K562 (cell line): ENCODE results near the gene PRUNE1. TPM values are rescaled to one million over a fixed set of nuclear protein-coding genes. Genes with fewer than 3 reads are reported as not detected.
A peak's percentile ranks its signal among the peaks of the same experiment; 100 is the strongest.

Source experiments
- ATF6 ChIP-seq: sonication (generic); formaldehyde crosslinking; IDR thresholded peaks from 2 replicates; pipeline ENCODE4 v1.4.0; 2020; ENCODE audit warnings: mild to moderate bottlenecking, missing genetic modification reagents
- BMI1 ChIP-seq: fragments of 150-350 bp; IDR thresholded peaks from 2 replicates; pipeline ENCODE4 v1.6.1; 2014; ENCODE audit warnings: low read length
- FIP1L1 ChIP-seq: fragments of 200-400 bp; formaldehyde crosslinking; IDR thresholded peaks from 2 replicates; pipeline ENCODE4 v1.6.1; 2018; ENCODE audit warnings: mild to moderate bottlenecking, low read depth, low read length; ENCODE audit not compliant: poor library complexity, severe bottlenecking
- FOXJ3 ChIP-seq: sonication (generic); formaldehyde crosslinking; IDR thresholded peaks from 2 replicates; pipeline ENCODE4 v1.4.0; 2020; ENCODE audit warnings: mild to moderate bottlenecking, missing genetic modification reagents
- MCM5 ChIP-seq: fragments of 450-650 bp; IDR thresholded peaks from 2 replicates; pipeline ENCODE4 v1.6.1; 2016; ENCODE audit warnings: low read depth
- POLR2AphosphoS5 ChIP-seq: IDR thresholded peaks from 2 replicates; pipeline ENCODE4 v1.6.1; 2011; ENCODE audit warnings: mild to moderate bottlenecking, low read depth, low read length, moderate library complexity; ENCODE audit not compliant: control insufficient read depth, insufficient read depth
- RAD21 ChIP-seq, 2 experiments: fragments of 250-450 bp in 1 of 2; fragments of 450-650 bp in 1 of 2; sonication (Bioruptor Pico) in 1 of 2; formaldehyde crosslinking in 1 of 2; IDR thresholded peaks in 1 of 2; conservative IDR thresholded peaks in 1 of 2; 2 replicates each; pipeline versions ENCODE4 v1.4.0 to v1.8.0; 2020 to 2022; ENCODE audit warnings: mild to moderate bottlenecking in 2 of 2, moderate library complexity in 1 of 2
- RHOXF2B ChIP-seq: fragments of 250-450 bp; sonication (Bioruptor Pico); conservative IDR thresholded peaks from 2 replicates; pipeline ENCODE4 v1.5.1; 2021
- RREB1 ChIP-seq: fragments of 250-450 bp; sonication (Bioruptor Pico); IDR thresholded peaks from 2 replicates; pipeline ENCODE4 v1.4.0; 2020
- TFAM ChIP-seq: fragments of 250-450 bp; sonication (Bioruptor Pico); conservative IDR thresholded peaks from 2 replicates; pipeline ENCODE4 v1.5.0; 2021; ENCODE audit warnings: mild to moderate bottlenecking, moderate library complexity
- XRCC5 ChIP-seq: fragments of 200-400 bp; formaldehyde crosslinking; IDR thresholded peaks from 2 replicates; pipeline ENCODE4 v1.6.1; 2017; ENCODE audit warnings: low read depth, mild to moderate bottlenecking, low read length
- ZFPM2 ChIP-seq: fragments of 250-450 bp; sonication (Bioruptor Pico); IDR thresholded peaks from 2 replicates; pipeline ENCODE4 v1.5.1; 2022; ENCODE audit warnings: mild to moderate bottlenecking
- ZNF274 ChIP-seq: IDR thresholded peaks from 2 replicates; pipeline ENCODE4 v1.6.1; 2011; ENCODE audit warnings: low read depth, mild to moderate bottlenecking, low read length, moderate library complexity, borderline replicate concordance
- ZNF408 ChIP-seq: fragments of 250-450 bp; sonication (Bioruptor Pico); IDR thresholded peaks from 2 replicates; pipeline ENCODE4 v1.4.0; 2020; ENCODE audit warnings: low read depth, mild to moderate bottlenecking, moderate library complexity
- ZNF449 ChIP-seq: fragments of 250-450 bp; sonication (Bioruptor Pico); IDR thresholded peaks from 2 replicates; pipeline ENCODE4 v1.8.0; 2022; ENCODE audit warnings: moderate library complexity, mild to moderate bottlenecking, inconsistent platforms
- ZNF668 ChIP-seq: fragments of 250-450 bp; sonication (Bioruptor Pico); IDR thresholded peaks from 2 replicates; pipeline ENCODE4 v1.8.0; 2022; ENCODE audit warnings: mild to moderate bottlenecking, inconsistent platforms
- ZNF707 ChIP-seq: fragments of 250-450 bp; sonication (Bioruptor Pico); conservative IDR thresholded peaks from 2 replicates; pipeline ENCODE4 v1.8.0; 2022; ENCODE audit warnings: inconsistent platforms, mild to moderate bottlenecking, moderate library complexity
- polyA plus RNA-seq, 8 experiments: library from polyadenylated mRNA; depleted of rRNA in 4 of 8; stranded (reverse) in 5 of 8; unstranded in 3 of 8; fragments of >200 nt; fragmentation: Nextera tagmentation in 2 of 8; fragmentation: Illumina TruSeq in 1 of 8; extraction: Ambion mirVana in 2 of 8; extraction: Trizol in 1 of 8; gene quantifications; 2 replicates each; pipeline versions ENCODE4 v1.2.1 to v1.2.3, GENCODE V29; 2011 to 2014; ENCODE audit warnings: inconsistent platforms in 1 of 8, missing spikeins in 1 of 8
- total RNA-seq, 7 experiments: library from RNA; depleted of rRNA in 6 of 7; stranded (reverse); fragments of >200 nt in 6 of 7; fragmentation: Illumina TruSeq in 2 of 7; extraction: Trizol in 2 of 7; gene quantifications; 2 replicates each; pipeline versions ENCODE4 v1.2.1 to v1.2.3, GENCODE V29; 2011 to 2021; ENCODE audit warnings: low replicate concordance in 1 of 7

Gene PRUNE1
- total and polyA plus RNA-seq, 9 of the 15 experiments (the other 6 are each of a cell fraction or from before 2014, with no cell fraction given): 16.7 to 48.3 (median 26.2) TPM

- no peak for TF ChIP-seq FIP1L1
- no peak for TF ChIP-seq ZFPM2 (CRISPR knock-in tag)
- no peak for TF ChIP-seq BMI1
- TF ChIP-seq MCM5: no peak
- TF ChIP-seq RAD21 (CRISPR knock-in tag; conservative IDR thresholded peaks at IDR 0.05 in 1 of 2, IDR thresholded peaks at IDR 0.05 in 1 of 2): no peak
- no peak for TF ChIP-seq ZNF707 (CRISPR knock-in tag)
- TF ChIP-seq RHOXF2B (CRISPR knock-in tag): 0 out of 2 replicates have a peak, but pooled peaks have one; percentile 14
- TF ChIP-seq RREB1 (CRISPR knock-in tag): no peak
- TF ChIP-seq TFAM: no peak
- no peak for TF ChIP-seq ATF6 (CRISPR knock-in tag)
- no peak for TF ChIP-seq ZNF408 (CRISPR knock-in tag)
- 0 out of 2 replicates have a peak, but pooled peaks have one; percentile 31 for TF ChIP-seq POLR2AphosphoS5
- TF ChIP-seq FOXJ3 (CRISPR knock-in tag): no peak
- 0 out of 2 replicates have a peak, but pooled peaks have one; percentile 31 for TF ChIP-seq ZNF668 (CRISPR knock-in tag)
- TF ChIP-seq ZNF449 (CRISPR knock-in tag): no peak
- TF ChIP-seq XRCC5: no peak
- TF ChIP-seq ZNF274: no peak
These were observed 9.1 kb upstream of the PRUNE1 start (continued) for GRCh38 chr1:150999051-150999674.
